OCI-LY7 (cell line): ENCODE results near the gene SNRPD3. TPM values are rescaled to one million over a fixed set of nuclear protein-coding genes. Genes with fewer than 3 reads are reported as not detected.

ENCODE experiments used
- BruUV-seq: library from RNA; stranded (reverse); fragments of 400-500 nt; replicated peaks from 2 replicates; lab custom pipeline; 2021; lab: Mats Ljungman, UMichigan
- CTCF ChIA-PET: fragments of 300-600 bp; sonication (Branson Sonifier 250); formaldehyde crosslinking; loops from one replicate; lab custom pipeline; 2022; ENCODE audit warnings: antibody characterized with exemption; ENCODE audit not compliant: unreplicated experiment; lab: Charles Lee
- POLR2A ChIA-PET: fragments of 300-600 bp; sonication (Branson Sonifier 250); formaldehyde crosslinking; loops from one replicate; lab custom pipeline; 2022; ENCODE audit warnings: antibody characterized with exemption; lab: Charles Lee
- DNase-seq: peaks from one replicate; pipeline ENCODE4 v3.0.0-alpha.2; 2015; ENCODE audit warnings: low spot score
- H2AFZ ChIP-seq: fragments of 200-600 bp; sonication (generic), shearing (Covaris generic); 2 replicates; pipeline ENCODE4 v1.6.1; 2014; ENCODE audit warnings: mild to moderate bottlenecking, antibody characterized with exemption, low read length, moderate library complexity
- H3K27ac ChIP-seq: fragments of 200-600 bp; sonication (generic); 2 replicates; pipeline ENCODE4 v1.5.1; 2014; ENCODE audit warnings: mixed run types, low read depth, mild to moderate bottlenecking, moderate library complexity, low read length, inconsistent platforms; ENCODE audit not compliant: poor library complexity, severe bottlenecking
- H3K36me3 ChIP-seq: fragments of 200-600 bp; sonication (generic); 2 replicates; pipeline ENCODE4 v1.6.1; 2014; ENCODE audit warnings: mild to moderate bottlenecking, antibody characterized with exemption, low read length, moderate library complexity, mixed read lengths; ENCODE audit not compliant: insufficient read depth
- H3K4me1 ChIP-seq: fragments of 200-600 bp; sonication (generic); 2 replicates; pipeline ENCODE4 v1.5.1; 2014; ENCODE audit warnings: mild to moderate bottlenecking, low read length; ENCODE audit not compliant: insufficient read depth, poor library complexity, severe bottlenecking
- H3K4me2 ChIP-seq: fragments of 200-600 bp; sonication (generic); 2 replicates; pipeline ENCODE4 v1.6.1; 2014; ENCODE audit warnings: mild to moderate bottlenecking, low read length
- H3K4me3 ChIP-seq: fragments of 200-600 bp; sonication (generic); 2 replicates; pipeline ENCODE4 v1.5.1; 2014; ENCODE audit warnings: mild to moderate bottlenecking, low read depth, low read length; ENCODE audit not compliant: poor library complexity, severe bottlenecking
- H3K79me2 ChIP-seq: fragments of 200-600 bp; sonication (generic); 2 replicates; pipeline ENCODE4 v1.6.1; 2016; ENCODE audit warnings: low read depth, mild to moderate bottlenecking, low read length, moderate library complexity, mixed read lengths; ENCODE audit not compliant: insufficient read depth
- H3K9me2 ChIP-seq: fragments of 200-600 bp; sonication (generic); 2 replicates; pipeline ENCODE4 v1.6.1; 2016; ENCODE audit warnings: mild to moderate bottlenecking, low read length, mixed read lengths; ENCODE audit not compliant: insufficient read depth
- H3K9me3 ChIP-seq: fragments of 200-600 bp; sonication (generic); 2 replicates; pipeline ENCODE4 v1.6.1; 2014; ENCODE audit warnings: mild to moderate bottlenecking, mixed run types, low read length, mixed read lengths
- H4K20me1 ChIP-seq: fragments of 200-600 bp; sonication (generic); 2 replicates; pipeline ENCODE4 v1.6.1; 2014; ENCODE audit warnings: mild to moderate bottlenecking, antibody characterized with exemption, low read length, moderate library complexity, mixed read lengths; ENCODE audit not compliant: insufficient read depth
- CTCF ChIP-seq: fragments of 200-600 bp; sonication (generic); conservative IDR thresholded peaks from 2 replicates; pipeline ENCODE4 v1.5.1; 2014; ENCODE audit warnings: mild to moderate bottlenecking, antibody characterized with exemption, low read length, moderate library complexity, mixed read lengths
- EZH2phosphoT487 ChIP-seq: fragments of 200-600 bp; sonication (generic); IDR thresholded peaks from 2 replicates; pipeline ENCODE4 v1.6.1; 2018; ENCODE audit warnings: low read depth, borderline replicate concordance, mild to moderate bottlenecking, mixed run types, antibody characterized with exemption, low read length, moderate library complexity, mixed read lengths
- intact Hi-C: fragments of 100-400 bp; cut with micrococcal nuclease; formaldehyde crosslinking; loops from one replicate; pipeline ENCODE4 v1.10.0; 2022; ENCODE audit not compliant: unreplicated experiment
- total RNA-seq, 2 experiments: library from RNA; depleted of rRNA in 1 of 2; stranded (reverse); fragments of >200 nt in 1 of 2; shearing (Covaris generic) in 1 of 2; gene quantifications; 2 replicates each; pipeline ENCODE4 v1.2.3, GENCODE V29; 2014 to 2022

Gene SNRPD3
- total RNA-seq, 2 experiments from 2014 or later, result 166 to 264 TPM

- H2AFZ ChIP-seq, result no peak overlapping the region
- H3K9me3 ChIP-seq, result no peaks in the 10 kb centered on the region
- H3K4me1 ChIP-seq, result no peaks in the 10 kb centered on the region
- intact Hi-C loops, result no loop called here
- TF ChIP-seq EZH2phosphoT487 (no peak), CTCF (no peak)
- H3K9me2 ChIP-seq, result no peaks in the 10 kb centered on the region
- POLR2A ChIA-PET, result interaction anchor here (0.7 kb wide), 2 partner anchors 217 to 522 kb away, joined by 3 read pairs; no protein-coding TSS in a partner anchor
- no peak overlapping the region for H3K4me3 ChIP-seq
- BruUV-seq, result no TSS peak
- H4K20me1 ChIP-seq, result no peaks in the 10 kb centered on the region
- no peaks in the 10 kb centered on the region for H3K79me2 ChIP-seq
- no peaks in the 10 kb centered on the region for H3K36me3 ChIP-seq
- no peak overlapping the region for H3K27ac ChIP-seq
- no peak for DNase-seq
- no peak overlapping the region for H3K4me2 ChIP-seq
- CTCF ChIA-PET, result no interaction called here
Measured at GRCh38 chr22:24532075-24532474, 23.7 kb upstream of the SNRPD3 start.

GRCh38 chr22:24535348-24535747 is 20.5 kb upstream of the SNRPD3 start:
- no peaks in the 10 kb centered on the region for H3K9me3 ChIP-seq
- CTCF ChIA-PET, result no interaction called here
- peaks cover 10% of the 10 kb centered on the region for H3K36me3 ChIP-seq
- POLR2A ChIA-PET, result no interaction called here
- TF ChIP-seq EZH2phosphoT487 (no peak), CTCF (no peak)
- intact Hi-C loops, result no loop called here
- no peaks in the 10 kb centered on the region for H3K9me2 ChIP-seq
- no peaks in the 10 kb centered on the region for H3K79me2 ChIP-seq
- H3K4me2 ChIP-seq, result no peak overlapping the region
- no peak overlapping the region for H3K4me3 ChIP-seq
- DNase-seq, result no peak
- H3K4me1 ChIP-seq, result no peaks in the 10 kb centered on the region
- H2AFZ ChIP-seq, result no peak overlapping the region
- no peaks in the 10 kb centered on the region for H4K20me1 ChIP-seq
- BruUV-seq, result no TSS peak
- H3K27ac ChIP-seq, result no peak overlapping the region

- H4K20me1 ChIP-seq, result no peaks in the 10 kb centered on the region
- ChIA-PET CTCF (no interaction called here), POLR2A (no interaction called here)
- no peaks in the 10 kb centered on the region for H3K9me2 ChIP-seq
- DNase-seq, result no peak
- H3K9me3 ChIP-seq, result no peaks in the 10 kb centered on the region
- no peak overlapping the region for H3K4me2 ChIP-seq
- no peak overlapping the region for H2AFZ ChIP-seq
- H3K27ac ChIP-seq, result no peak overlapping the region
- intact Hi-C loops, result no loop called here
- H3K36me3 ChIP-seq, result peaks cover 18% of the 10 kb centered on the region
- no TSS peak for BruUV-seq
- H3K4me1 ChIP-seq, result no peaks in the 10 kb centered on the region
- H3K79me2 ChIP-seq, result no peaks in the 10 kb centered on the region
- TF ChIP-seq CTCF (no peak), EZH2phosphoT487 (no peak)
- no peak overlapping the region for H3K4me3 ChIP-seq
Measured at GRCh38 chr22:24536089-24536488, 19.7 kb upstream of the SNRPD3 start.
